HG03565 (cell line): ENCODE measurements around the gene FNDC8.
"Not testable (repeated sequence)": the region's sequence is repeated elsewhere in the genome, so short reads cannot be mapped to it uniquely, and the experiment has no call there.

Source experiments
- ATAC-seq: cut with Tn5 transposase; IDR thresholded peaks from one replicate; pipeline ENCODE4 v1.9.1; 2021; ENCODE audit warnings: mild to moderate bottlenecking, moderate library complexity; ENCODE audit not compliant: unreplicated experiment

The FNDC8 gene

GRCh38 chr17:35141681-35142466 lies 20.5 kb downstream of the FNDC8 start, which contains the start of gene NLE1:
Gene NLE1 (minus strand): TSS chr17:35142303. CDS start chr17:35142275, 28 bp downstream.
- ATAC-seq, result peak; percentile 86

- no peak for ATAC-seq
These were observed 21.0 kb downstream of the FNDC8 start for GRCh38 chr17:35142467-35142796.

DNA sequence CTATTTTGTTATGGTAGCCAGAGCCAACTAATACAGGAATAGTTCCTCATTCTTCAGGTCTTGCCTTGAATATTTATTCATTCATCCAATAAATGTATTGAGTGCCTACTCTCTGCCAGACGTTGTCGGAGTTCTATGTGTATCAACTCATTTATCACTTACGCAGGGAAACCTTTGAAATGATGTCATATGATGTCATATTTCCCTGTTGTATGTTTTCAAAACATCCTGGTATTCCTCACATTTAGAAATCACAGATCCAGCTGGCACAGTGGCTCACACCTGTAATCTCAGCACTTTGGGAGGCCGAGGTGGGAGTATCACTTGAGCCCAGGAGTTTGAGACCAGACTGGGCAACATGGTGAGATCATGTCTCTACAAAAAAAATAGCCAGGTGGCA lies 23.4 kb downstream of the FNDC8 start:
- no peak for ATAC-seq

DNA sequence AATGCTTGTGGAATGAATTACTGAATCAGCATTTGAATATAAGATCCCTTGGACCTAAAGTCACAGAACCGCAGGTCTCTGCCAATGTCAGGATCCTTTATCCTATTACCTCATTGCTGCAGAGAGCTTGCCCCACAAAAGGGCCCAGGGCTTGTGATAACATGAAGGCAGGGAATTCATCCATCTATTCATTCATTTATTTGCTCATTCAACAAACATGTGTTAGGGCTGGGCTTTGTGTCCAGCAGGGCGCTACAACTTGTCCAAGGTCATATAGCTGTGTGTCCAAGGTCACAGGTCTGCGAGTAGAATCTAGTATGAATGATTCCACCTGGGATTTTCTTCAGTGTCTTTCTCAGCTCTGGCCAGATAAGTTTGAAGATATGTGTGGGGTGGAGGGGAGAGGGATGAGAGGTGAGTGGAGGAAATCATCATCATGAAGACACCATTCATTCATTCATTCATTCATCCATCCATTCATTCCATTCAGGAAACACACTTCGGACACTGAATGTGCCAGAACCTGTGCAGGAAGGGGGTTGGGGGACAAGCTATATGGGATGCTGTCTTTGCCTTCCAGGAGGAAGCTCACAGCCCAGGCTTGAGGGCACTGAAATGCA lies 24.9 kb downstream of the FNDC8 start:
- no peak for ATAC-seq

- no peak for ATAC-seq
These were observed 26.0 kb downstream of the FNDC8 start, which contains the start of gene UNC45B for GRCh38 chr17:35147375-35147905. Gene UNC45B (plus strand): TSS chr17:35147817. CDS start chr17:35148264, 447 bp downstream.

DNA sequence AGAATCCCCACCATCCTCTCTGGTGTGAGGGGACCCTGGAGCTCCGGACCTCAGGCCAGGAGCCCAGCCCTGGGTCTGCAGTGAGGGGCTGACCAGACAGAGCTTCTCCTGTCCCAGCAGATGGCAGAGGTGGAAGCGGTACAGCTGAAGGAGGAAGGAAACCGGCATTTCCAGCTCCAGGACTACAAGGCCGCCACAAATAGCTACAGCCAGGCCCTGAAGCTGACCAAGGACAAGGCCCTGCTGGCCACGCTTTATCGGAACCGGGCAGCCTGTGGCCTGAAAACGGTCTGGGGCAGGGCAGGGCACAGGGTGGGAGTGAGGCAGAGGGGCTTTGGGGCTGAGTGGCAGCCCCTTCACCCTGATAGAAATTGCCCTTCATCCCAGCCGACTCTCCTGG lies 26.7 kb downstream of the FNDC8 start:
- ATAC-seq, result no peak

DNA sequence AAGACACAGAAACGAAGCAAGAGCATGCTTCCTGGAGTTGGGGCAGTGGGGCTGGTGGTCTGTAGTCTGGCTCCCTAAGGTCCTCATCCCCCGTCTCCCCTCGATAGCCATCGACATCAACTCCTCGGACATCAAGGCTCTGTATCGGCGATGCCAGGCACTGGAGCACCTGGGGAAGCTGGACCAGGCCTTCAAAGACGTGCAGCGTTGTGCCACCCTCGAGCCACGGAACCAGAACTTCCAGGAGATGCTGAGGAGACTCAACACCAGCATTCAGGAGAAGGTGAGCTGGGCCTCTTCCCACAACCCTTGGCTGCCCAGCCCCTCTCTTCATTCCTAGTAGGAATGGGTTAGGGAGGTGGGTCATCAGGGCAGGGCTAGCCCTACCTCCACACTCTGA lies 28.5 kb downstream of the FNDC8 start:
- no peak for ATAC-seq

- not testable (repeated sequence) for ATAC-seq
These were observed 29.7 kb downstream of the FNDC8 start for GRCh38 chr17:35151080-35151479.

DNA sequence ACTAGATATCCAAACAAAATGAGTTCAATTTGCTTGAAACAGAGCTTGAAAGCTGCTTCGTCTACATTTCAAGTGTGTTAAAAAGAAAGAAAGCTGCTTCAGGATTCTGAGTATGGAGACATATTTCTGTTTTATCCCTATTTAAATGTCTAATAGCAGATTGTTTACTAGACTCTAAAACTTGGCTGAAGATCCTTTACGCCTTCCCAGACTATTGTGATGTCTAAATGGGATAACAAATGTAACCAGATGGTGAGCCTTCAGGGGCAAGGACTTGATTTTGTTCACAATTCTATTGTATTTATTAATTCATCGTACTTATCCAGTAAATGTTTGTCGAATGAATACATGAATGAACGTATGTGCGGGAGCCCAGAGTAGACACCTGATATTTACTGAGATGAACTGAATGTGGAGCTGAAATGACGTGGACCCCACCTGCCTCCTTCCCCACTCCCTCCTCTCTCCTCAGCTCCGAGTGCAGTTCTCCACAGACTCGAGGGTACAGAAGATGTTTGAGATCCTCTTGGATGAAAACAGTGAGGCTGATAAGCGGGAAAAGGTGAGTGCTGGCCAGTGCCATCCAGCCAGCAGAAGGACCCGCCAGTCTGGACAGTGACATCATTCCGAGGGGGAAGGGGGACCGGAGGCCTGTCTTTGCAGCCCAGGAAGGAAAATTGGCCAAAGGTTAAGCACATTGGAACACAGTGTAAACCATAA lies 31.2 kb downstream of the FNDC8 start:
- no peak for ATAC-seq

- no peak for ATAC-seq
These were observed 33.1 kb downstream of the FNDC8 start for GRCh38 chr17:35154196-35155165.

DNA sequence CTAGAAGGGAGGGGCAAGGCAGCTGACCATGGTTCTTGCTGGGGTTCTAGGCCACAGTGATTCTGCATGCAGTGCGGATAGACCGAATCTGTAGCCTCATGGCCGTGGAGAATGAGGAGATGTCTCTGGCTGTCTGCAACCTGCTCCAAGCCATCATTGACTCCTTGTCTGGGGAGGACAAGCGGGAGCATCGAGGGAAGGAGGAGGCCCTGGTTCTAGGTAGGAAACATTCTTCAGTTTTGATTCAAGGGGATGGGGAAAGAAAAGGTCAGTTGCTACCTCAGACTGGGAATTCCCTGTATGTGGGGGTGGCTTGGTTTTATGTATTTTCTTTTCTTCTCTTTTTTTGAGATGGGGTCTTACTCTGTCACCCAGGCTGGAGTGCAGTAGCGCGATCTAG lies 33.8 kb downstream of the FNDC8 start:
- no peak for ATAC-seq

DNA sequence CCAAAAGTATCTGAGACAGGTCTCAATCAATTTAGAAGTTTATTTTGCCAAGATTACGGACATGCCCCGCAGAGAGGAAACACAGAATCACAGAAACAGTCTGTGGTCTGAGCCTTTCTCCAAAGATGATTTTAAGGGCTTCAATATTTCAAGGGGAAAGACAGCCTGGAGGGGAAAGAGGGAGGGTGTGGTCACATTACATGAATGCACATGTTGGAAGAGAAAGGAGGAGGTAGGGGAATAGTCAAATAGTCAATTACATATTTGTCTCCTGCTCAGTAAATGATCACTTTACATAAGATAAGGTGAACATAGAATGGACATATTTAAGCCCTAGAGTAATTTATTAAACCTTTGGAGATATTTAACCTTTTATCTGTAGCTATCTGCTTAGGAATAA lies 38.5 kb downstream of the FNDC8 start:
- no peak for ATAC-seq

- ATAC-seq, result no peak
These were observed 39.2 kb downstream of the FNDC8 start for GRCh38 chr17:35160354-35161201.

GRCh38 chr17:35161281-35161761 lies 39.9 kb downstream of the FNDC8 start:
- no peak for ATAC-seq

- no peak for ATAC-seq
These were observed 41.3 kb downstream of the FNDC8 start for GRCh38 chr17:35162755-35163154.

GRCh38 chr17:35163886-35164285 lies 42.5 kb downstream of the FNDC8 start:
- ATAC-seq, result no peak

DNA sequence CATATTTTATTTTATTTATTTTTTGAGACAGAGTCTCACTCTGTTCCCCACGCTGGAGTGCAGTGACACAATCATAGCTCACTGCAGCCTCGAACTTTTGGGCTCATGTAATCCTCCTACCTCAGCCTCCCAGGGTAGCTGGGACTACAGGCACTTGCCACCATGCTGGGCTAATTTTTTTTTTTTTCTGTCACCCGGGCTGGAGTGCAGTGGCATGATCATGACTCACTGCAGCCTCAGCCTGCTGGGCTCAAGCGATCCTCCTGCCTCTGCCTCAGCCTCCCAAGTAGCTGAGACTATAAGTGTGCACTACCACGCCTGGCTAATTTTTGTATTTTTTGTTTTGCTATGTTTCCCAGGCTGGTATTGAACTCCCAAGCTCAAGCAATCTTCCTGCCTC lies 43.3 kb downstream of the FNDC8 start:
- ATAC-seq, result no peak

DNA sequence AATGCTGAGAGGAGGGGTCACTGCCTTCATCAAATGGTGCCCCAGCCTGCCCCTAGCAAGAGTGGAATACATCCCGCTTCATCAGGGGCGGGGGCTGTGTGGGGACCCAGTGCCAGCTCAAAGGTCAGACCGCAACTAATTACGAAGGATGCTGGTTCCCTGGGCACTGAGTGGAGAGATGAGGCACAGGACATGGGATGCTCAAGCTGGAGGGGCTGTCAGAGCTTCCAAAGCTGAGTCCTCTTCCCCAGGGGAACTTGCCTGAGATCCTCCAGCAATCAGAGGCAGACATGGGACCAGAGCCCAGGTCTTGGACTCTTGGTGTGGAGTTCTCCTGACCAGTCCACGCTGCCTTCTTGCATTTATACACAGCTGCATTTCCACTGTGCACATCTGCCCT lies 45.1 kb downstream of the FNDC8 start:
- no peak for ATAC-seq

DNA sequence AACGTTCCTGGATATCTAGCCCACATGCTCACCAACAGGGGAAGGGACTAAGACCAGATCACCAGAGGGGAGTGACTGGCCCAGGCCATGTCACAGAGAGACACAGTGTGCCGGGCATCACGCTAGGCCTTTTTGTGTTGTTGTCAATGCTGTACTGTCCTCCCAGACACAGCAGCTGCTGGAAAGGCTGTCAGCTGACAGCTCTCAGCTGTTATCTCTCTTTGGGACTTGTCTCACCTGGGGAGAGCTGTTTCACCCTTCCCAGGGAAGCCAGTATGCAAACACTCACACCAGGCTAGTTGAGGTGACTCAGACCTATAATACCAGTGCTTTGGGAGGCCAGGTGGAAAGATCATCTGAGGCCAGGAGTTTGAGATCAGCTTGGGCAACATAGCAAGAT lies 45.6 kb downstream of the FNDC8 start:
- no peak for ATAC-seq
